HG03342 (cell line): ENCODE data around the gene TENM4.

ENCODE experiments used
- ATAC-seq: cut with Tn5 transposase; IDR thresholded peaks from one replicate; pipeline ENCODE4 v1.9.1; 2021; ENCODE audit warnings: mild to moderate bottlenecking, moderate library complexity; ENCODE audit not compliant: unreplicated experiment

The TENM4 gene

DNA sequence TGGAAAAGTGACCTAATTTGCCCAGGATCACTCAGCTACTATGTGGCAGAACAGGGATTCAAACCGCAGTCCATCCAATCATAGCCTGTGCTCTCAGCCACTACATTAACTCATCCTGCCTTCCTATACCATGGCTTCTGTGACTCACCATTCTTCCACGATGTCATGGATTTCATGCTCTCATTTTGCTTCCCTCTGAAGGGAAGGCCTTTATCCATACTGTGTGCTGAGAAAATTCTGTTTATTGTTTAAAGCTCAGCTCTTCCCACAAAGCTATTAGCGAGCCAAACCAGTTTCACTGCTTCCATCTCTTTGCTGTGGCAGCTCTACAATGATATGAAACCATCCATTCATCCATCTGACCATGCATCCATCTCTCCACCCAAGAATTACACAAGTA, 289.9 kb downstream of the TENM4 start:
- ATAC-seq: no peak

- no peak for ATAC-seq
These were observed 290.5 kb downstream of the TENM4 start for GRCh38 chr11:79150320-79150719.

DNA sequence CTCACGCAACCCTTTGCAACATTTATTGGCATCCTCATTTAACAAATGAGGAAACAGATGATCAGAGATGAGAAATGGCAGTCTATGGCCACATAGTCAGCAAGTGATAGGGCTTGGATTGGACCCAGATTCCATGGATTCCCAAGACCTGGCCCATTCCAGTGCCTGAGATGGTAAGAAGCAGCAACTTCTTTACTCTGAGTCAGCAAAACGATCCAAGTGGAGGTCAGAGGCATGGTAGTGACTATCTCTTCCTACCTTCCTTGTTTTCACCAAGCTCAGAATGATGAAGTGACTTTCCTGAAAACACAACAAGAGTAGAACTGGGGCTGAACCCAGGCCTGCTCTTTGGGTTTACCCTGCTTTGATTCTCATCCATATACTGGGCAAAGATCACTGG, 293.1 kb downstream of the TENM4 start:
- ATAC-seq: no peak

DNA sequence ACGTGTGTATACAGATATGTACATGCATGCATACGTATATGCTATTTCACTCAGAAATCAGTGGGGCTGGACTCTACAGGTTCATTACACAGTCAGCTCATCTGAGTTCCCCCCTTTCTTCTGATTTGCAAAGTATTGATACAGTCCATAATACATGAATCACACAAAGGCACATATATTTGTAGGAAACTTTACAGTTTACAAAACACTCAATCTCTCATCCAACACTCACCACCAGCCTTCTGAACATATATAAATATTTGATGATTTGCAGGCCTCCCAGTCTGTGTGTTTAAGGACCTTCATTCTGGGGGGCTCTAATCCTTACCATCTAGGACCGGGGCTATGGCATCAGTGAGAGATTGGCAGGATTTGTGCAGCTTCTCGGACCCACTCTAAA, 293.8 kb downstream of the TENM4 start:
- ATAC-seq: no peak

- ATAC-seq: no peak
These were observed 300.9 kb downstream of the TENM4 start for GRCh38 chr11:79139900-79140299.

DNA sequence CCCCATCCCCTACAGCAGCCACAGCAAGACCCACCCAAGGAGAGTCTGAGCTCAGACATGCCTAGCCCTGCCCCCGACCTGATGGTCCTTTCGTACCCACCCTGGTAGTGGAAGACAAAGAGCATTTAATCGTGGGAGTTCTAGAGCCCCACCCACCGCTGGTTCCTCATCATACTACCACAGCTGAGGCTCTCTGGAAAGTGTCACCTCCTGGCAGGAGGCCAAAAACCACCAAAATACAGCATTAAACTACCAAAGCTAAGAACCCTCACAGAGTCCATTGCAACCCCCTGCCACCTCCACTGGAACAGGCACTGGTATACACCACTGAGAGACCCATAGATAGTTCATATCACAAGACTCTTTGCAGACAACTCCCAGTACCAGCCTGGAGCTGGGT, 311.1 kb downstream of the TENM4 start:
- ATAC-seq: no peak

DNA sequence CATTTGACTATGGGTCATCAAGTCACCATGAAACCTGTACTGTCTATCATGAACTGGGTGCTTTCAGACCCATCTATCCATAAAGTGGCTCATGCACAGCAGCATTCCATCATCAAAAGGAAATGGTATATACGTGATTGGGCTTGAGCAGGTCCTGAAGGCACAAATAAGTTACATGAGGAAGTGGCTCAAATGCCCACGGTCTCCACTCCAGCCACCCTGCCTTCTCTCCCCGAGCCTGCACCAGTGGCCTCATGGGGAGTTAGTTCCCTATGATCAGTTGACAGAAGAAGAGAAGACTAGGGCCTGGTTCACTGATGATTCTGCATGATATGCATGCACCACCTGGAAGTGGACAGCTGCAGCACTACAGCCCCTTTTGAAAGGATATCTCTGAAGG, 312.5 kb downstream of the TENM4 start:
- ATAC-seq: no peak

DNA sequence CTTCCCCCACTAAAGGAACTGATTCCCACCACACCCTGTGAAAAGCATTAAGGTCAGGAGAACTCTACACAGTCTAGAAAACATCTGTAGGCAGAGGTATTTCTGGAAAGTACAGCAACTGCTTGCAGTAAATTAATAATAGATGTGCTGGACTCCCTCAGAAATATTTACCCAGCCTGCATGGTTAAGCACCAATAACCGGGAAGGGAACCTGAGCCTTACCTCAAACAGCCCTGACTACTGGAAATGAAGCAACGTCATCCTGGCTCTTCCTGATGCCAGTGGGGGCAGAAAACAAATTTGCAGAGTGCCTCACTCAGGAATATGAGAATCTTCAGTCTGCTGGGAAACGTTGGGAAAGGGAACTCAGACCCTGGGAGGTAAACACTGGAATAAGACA, 318.1 kb downstream of the TENM4 start:
- no peak for ATAC-seq

GRCh38 chr11:79121351-79121750, 319.5 kb downstream of the TENM4 start:
- no peak for ATAC-seq

DNA sequence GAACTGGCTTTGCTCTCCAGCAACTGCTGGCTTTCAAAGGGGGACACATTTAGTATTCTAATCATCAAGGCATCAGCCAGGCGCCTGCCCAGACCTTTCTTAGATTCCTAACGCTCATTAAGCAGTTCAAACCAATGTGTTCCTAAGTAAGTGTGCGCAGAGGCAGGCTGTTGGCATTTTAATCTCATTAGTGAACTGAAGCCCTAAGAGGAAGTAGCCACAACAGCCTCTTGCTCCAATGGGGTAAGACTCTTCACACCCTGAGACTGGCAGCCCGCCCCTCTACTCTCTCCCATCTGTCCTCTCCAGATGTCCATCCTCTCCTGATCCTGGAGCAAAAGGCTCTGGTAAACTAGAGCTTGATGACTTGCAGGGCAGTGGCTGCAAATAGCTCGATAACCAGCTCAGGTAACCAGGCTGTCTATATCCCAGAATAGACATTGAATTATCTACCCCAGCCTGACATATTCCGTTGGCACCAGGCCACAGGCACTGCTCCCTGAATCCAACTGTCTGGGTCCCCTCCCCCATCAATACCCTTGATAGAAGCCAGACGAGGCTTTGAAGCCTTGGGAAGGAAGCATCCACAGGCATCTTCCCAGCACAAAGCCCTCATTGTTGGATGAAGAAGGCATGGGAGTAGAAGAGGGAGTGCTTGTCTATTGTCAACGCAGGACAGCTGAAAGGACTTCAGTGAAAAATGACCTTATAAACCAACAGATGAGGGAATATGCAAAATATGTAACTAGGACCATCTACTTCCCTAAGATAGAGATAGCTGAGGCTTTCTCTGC, 321.1 kb downstream of the TENM4 start:
- ATAC-seq: no peak

DNA sequence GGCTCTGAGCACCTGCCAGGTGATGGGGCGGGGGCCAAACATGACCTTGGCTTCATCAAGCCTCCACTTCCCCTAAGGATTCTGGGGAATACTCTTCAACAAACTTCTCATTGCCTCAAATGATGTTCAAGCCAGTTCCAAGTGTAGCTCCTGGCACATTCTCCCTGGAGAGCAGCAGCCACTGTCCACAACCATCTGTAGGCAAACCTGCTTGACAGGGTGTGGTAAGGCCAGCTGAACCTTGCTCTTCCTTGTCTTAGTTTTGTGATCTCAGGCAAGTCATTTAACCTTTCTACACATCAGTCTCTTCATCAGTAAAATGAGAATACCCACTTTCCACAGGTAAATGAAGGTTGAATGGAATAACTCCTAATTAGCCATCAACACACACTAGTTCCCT, 323.3 kb downstream of the TENM4 start:
- no peak for ATAC-seq

GRCh38 chr11:79116600-79116999, 324.2 kb downstream of the TENM4 start:
- ATAC-seq: no peak

DNA sequence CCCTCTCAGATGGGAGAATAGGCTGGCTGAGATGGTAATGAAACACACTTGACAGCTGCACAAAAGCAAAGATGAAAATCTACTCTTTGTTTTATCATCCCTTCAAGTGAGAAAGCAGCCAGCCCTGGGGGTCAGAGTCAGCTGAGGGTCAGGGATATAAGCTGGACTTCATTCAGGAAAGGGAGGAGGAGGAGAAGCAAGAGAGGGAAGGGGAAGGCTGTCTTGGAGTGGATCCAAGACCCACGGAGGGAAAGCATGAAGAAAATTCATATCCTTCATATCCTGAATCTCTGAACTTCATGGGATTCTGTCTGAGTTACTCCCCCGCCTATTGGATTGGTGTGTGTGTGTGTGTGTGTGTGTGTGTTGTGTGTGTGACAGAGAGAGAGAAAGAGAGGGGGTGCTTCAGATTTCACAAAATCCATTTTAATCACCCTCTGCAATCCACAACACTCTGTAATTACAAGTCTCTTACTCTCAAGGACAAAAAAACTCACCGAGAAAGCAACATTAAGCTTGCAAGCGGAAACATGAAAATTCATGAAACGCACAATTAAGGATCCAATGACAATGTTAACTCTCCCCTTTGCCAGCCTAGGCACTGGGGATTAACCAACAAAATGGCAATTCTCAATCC, 327.7 kb downstream of the TENM4 start:
- ATAC-seq: no peak

DNA sequence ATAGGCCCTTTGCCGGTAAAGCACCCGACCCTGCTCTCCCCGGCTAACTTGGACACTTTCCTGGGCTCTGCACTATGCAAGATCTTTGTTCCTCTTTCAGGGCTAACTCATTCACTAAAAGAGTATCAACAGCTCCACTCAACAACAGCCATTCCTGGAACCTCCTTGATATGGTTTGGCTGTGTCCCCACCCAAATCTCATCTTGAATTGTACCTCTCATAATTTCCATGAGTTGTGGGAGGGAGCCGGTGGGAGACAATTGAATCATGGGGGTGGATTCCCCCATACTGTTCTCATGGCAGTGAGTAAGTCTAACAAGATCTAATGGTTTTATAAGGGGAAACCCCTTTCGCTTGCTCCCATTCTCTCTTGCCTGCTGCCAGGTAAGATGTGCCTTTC, 330.0 kb downstream of the TENM4 start:
- no peak for ATAC-seq

DNA sequence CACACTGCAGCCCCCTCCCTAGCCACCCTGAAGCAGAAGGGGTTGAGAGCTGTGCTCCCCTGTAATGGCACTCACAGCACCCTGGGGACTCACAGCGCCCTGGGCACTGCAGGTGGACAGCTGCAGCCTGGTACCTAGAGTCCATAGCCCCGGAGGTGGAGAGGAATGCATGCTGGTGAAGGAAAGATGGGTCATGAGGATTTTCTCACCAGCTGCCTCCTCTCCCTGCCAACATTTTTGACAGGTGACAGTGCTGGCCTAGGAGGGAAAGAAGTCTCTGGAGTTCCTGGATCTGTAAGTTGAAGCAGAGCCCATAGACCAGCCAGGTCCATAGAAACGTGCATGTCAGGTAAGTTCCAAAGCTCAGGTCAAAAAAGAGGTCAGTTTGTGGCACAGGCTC, 330.5 kb downstream of the TENM4 start:
- no peak for ATAC-seq

DNA sequence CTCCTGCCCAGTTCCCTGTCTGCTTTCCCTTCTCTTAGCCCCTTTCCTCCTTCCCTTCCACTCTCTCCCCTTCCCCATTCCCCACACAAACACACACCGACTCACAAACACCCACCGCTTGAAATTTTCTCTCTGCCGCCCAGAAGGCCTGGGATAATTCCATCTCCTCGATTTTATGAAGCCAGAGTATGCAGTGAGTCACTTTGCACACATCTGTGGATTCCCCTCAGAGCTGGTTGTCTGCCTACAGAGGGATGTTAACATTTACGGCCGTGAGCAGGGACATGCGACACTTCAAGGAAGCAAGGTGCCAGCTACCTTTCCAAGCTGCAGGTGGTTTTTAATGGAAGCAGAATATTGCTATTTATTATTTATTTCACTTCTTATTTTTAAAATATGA, 332.0 kb downstream of the TENM4 start:
- no peak for ATAC-seq

GRCh38 chr11:79102840-79103239, 338.0 kb downstream of the TENM4 start:
- ATAC-seq: no peak

- ATAC-seq: no peak
These were observed 339.2 kb downstream of the TENM4 start for GRCh38 chr11:79101656-79102055.

GRCh38 chr11:79100093-79100910, 340.5 kb downstream of the TENM4 start:
- ATAC-seq: peak; percentile 94

DNA sequence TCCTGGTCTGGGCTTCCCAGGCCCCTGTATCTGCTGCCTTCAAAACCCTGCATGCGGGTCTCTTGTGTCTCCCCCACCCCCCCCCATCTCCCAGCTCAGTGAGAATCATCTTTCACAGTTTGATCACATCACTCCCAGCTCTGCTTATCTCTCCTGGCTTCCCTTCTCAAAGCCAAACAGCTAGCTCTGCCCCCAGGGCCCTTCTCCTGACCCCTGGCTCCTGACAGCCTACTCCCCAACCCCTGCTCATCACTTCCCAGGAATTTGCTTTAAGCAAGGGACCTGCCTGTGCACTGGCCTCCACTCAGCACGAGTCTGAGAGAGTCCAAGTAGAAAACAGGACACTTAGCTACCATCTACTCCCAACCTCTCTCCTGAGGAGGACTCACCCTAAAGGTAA, 342.7 kb downstream of the TENM4 start:
- no peak for ATAC-seq

DNA sequence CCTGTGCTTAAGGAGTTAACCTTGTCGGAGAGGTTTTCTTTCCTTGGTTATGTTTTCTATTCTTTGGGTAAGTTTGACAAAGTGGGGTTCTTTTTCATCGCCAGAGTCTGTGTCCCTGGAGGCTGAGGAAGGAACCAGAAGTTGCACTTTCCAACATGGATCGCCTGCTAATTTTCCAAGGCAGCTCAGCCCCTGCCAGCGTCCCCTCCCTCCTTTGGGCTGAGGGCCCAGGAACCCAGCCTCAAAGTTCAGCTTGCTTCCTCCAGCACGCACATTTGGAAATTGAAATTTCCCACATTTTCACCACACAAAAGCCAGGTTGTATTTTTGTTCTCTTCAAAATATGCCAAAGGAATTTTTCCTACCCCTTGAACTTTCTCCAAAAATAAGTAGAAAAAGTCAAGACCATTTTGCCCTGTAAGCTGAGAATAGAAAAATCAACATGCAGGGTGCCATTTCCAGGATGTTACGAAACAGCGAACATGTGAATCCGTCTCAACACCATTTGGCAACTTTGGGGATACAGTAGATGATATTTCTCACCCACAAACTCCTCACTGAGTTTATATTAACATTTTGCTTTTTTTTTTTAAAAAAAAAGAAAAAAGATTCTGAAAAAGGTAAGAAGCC, 343.5 kb downstream of the TENM4 start:
- no peak for ATAC-seq
